IMR-90 (cell line): ENCODE results near the gene ERCC5. TPM values are rescaled to one million over a fixed set of nuclear protein-coding genes. Genes with fewer than 3 reads are reported as not detected.

Source experiments
- ATAC-seq: fragments of 200-7000 bp; cut with Tn5 transposase; 2 replicates; pipeline ENCODE4 v1.9.1; 2020; ENCODE audit warnings: low read depth, mild to moderate bottlenecking, moderate library complexity
- BruUV-seq: library from RNA; stranded (reverse); fragments of 400-500 nt; replicated peaks from 2 replicates; lab custom pipeline; 2021; lab: Mats Ljungman, UMichigan
- CTCF ChIA-PET: fragments of 300-600 bp; formaldehyde crosslinking; extraction: SDS; loops from one replicate; lab custom pipeline; 2021; ENCODE audit warnings: antibody characterized with exemption; lab: Yijun Ruan, JAX
- POLR2A ChIA-PET: fragments of 300-600 bp; sonication (Branson Sonifier 250); formaldehyde crosslinking; loops from one replicate; lab custom pipeline; 2022; ENCODE audit warnings: antibody characterized with exemption; ENCODE audit not compliant: unreplicated experiment; lab: Charles Lee
- DNase-seq: peaks from one replicate; pipeline ENCODE4 v3.0.0; 2013
- H2AFZ ChIP-seq: replicated peaks from 2 replicates; pipeline ENCODE3; 2013; ENCODE audit warnings: low read length, mild to moderate bottlenecking; ENCODE audit not compliant: poor library complexity
- H2AK5ac ChIP-seq: 2 replicates; pipeline ENCODE4 v1.6.1; 2013; ENCODE audit warnings: low read depth, low read length, inconsistent platforms
- H2AK9ac ChIP-seq: replicated peaks from 2 replicates; pipeline ENCODE3; 2013; ENCODE audit warnings: mild to moderate bottlenecking, low read depth, low read length, moderate library complexity; ENCODE audit not compliant: poor library complexity
- H2BK120ac ChIP-seq: 2 replicates; pipeline ENCODE4 v1.6.1; 2013; ENCODE audit warnings: low read depth, low read length, inconsistent platforms
- H2BK15ac ChIP-seq: 3 replicates; pipeline ENCODE4 v1.6.1; 2013; ENCODE audit warnings: low read depth, low read length, inconsistent platforms
- H2BK20ac ChIP-seq: 2 replicates; pipeline ENCODE4 v1.6.1; 2013; ENCODE audit warnings: low read depth, mild to moderate bottlenecking, inconsistent platforms, low read length, moderate library complexity
- H2BK5ac ChIP-seq: 2 replicates; pipeline ENCODE4 v1.6.1; 2013; ENCODE audit warnings: mild to moderate bottlenecking, low read depth, low read length, inconsistent platforms; ENCODE audit not compliant: poor library complexity, severe bottlenecking
- H3K14ac ChIP-seq: replicated peaks from 2 replicates; pipeline ENCODE4 v1.6.1; 2013; ENCODE audit warnings: low read depth, low read length, inconsistent platforms
- H3K18ac ChIP-seq: 2 replicates; pipeline ENCODE4 v1.6.1; 2013; ENCODE audit warnings: low read depth, low read length, control low read depth
- H3K23ac ChIP-seq: 2 replicates; pipeline ENCODE4 v1.6.1; 2013; ENCODE audit warnings: low read depth, low read length, inconsistent platforms
- H3K27ac ChIP-seq: 2 replicates; pipeline ENCODE4 v1.5.1; 2013; ENCODE audit warnings: mild to moderate bottlenecking, control low read depth, low read length; ENCODE audit not compliant: insufficient read depth
- H3K27me3 ChIP-seq: 2 replicates; pipeline ENCODE4 v1.6.1; 2013; ENCODE audit warnings: low read length; ENCODE audit not compliant: control insufficient read depth, insufficient read depth
- H3K36me3 ChIP-seq: 2 replicates; pipeline ENCODE4 v1.6.1; 2013; ENCODE audit warnings: low read length, mixed read lengths; ENCODE audit not compliant: control insufficient read depth, insufficient read depth
- H3K4ac ChIP-seq: 2 replicates; pipeline ENCODE4 v1.6.1; 2013; ENCODE audit warnings: low read depth, low read length, inconsistent platforms
- H3K4me1 ChIP-seq: 2 replicates; pipeline ENCODE4 v1.6.1; 2013; ENCODE audit warnings: low read length, mixed read lengths; ENCODE audit not compliant: control insufficient read depth, insufficient read depth
- H3K4me2 ChIP-seq: 2 replicates; pipeline ENCODE4 v1.6.1; 2013; ENCODE audit warnings: low read depth, mild to moderate bottlenecking, control low read depth, low read length, moderate library complexity
- H3K4me3 ChIP-seq: 2 replicates; pipeline ENCODE4 v1.5.1; 2013; ENCODE audit warnings: low read depth, mild to moderate bottlenecking, control low read depth, low read length, moderate library complexity; ENCODE audit not compliant: insufficient read depth
- H3K56ac ChIP-seq: 2 replicates; pipeline ENCODE4 v1.6.1; 2013; ENCODE audit warnings: low read length, inconsistent platforms; ENCODE audit not compliant: insufficient read depth; ENCODE audit errors: extremely low read depth
- H3K79me1 ChIP-seq, 2 experiments: 2 replicates each; pipeline ENCODE4 v1.6.1; 2013; ENCODE audit warnings: low read length in 2 of 2, inconsistent platforms in 1 of 2, low read depth in 1 of 2
- H3K9ac ChIP-seq: 2 replicates; pipeline ENCODE4 v1.6.1; 2013; ENCODE audit warnings: low read depth, low read length, control low read depth
- H3K9me1 ChIP-seq: 2 replicates; pipeline ENCODE4 v1.6.1; 2013; ENCODE audit warnings: low read length, inconsistent platforms; ENCODE audit not compliant: insufficient read depth
- H3K9me3 ChIP-seq: 2 replicates; pipeline ENCODE4 v1.6.1; 2013; ENCODE audit warnings: low read length; ENCODE audit not compliant: control insufficient read depth, insufficient read depth
- H4K20me1 ChIP-seq: 2 replicates; pipeline ENCODE4 v1.6.1; 2013; ENCODE audit warnings: low read length, inconsistent platforms; ENCODE audit not compliant: insufficient read depth
- H4K5ac ChIP-seq: 2 replicates; pipeline ENCODE4 v1.6.1; 2013; ENCODE audit warnings: mild to moderate bottlenecking, low read depth, low read length, control low read depth
- H4K8ac ChIP-seq, 2 experiments: 2 replicates each; pipeline ENCODE4 v1.6.1; 2013; ENCODE audit warnings: low read depth in 2 of 2, low read length in 2 of 2, control low read depth in 1 of 2, inconsistent platforms in 1 of 2
- H4K91ac ChIP-seq: 2 replicates; pipeline ENCODE4 v1.6.1; 2013; ENCODE audit warnings: low read depth, low read length, inconsistent platforms; ENCODE audit not compliant: insufficient read depth
- BHLHE40 ChIP-seq: fragments of 150-350 bp; IDR thresholded peaks from 2 replicates; pipeline ENCODE4 v1.6.1; 2016; ENCODE audit warnings: mild to moderate bottlenecking, low read depth, low read length
- CHD1 ChIP-seq: IDR thresholded peaks from 2 replicates; pipeline ENCODE4 v1.6.1; 2012; ENCODE audit warnings: low read depth, low read length, improper control_type of control experiment
- ELK1 ChIP-seq: fragments of 150-350 bp; IDR thresholded peaks from 2 replicates; pipeline ENCODE4 v1.6.1; 2016; ENCODE audit warnings: low read depth, mild to moderate bottlenecking, low read length, moderate library complexity, borderline replicate concordance
- MAFK ChIP-seq: IDR thresholded peaks from 2 replicates; pipeline ENCODE4 v1.6.1; 2012; ENCODE audit warnings: low read depth, low read length, improper control_type of control experiment
- MAZ ChIP-seq: IDR thresholded peaks from 2 replicates; pipeline ENCODE4 v1.6.1; 2012; ENCODE audit warnings: low read depth, mild to moderate bottlenecking, low read length, improper control_type of control experiment, moderate library complexity, borderline replicate concordance
- MXI1 ChIP-seq: IDR thresholded peaks from 2 replicates; pipeline ENCODE4 v1.6.1; 2012; ENCODE audit warnings: low read depth, mild to moderate bottlenecking, low read length, moderate library complexity, borderline replicate concordance
- NFE2L2 ChIP-seq: fragments of 150-350 bp; IDR thresholded peaks from 2 replicates; pipeline ENCODE4 v1.6.1; 2016; ENCODE audit warnings: low read depth, mild to moderate bottlenecking, low read length
- POLR2A ChIP-seq: IDR thresholded peaks from 2 replicates; pipeline ENCODE4 v1.6.1; 2012; ENCODE audit warnings: mild to moderate bottlenecking, low read depth, low read length
- RAD21 ChIP-seq: IDR thresholded peaks from 2 replicates; pipeline ENCODE4 v1.6.1; 2012; ENCODE audit warnings: low read length, improper control_type of control experiment
- RFX5 ChIP-seq: IDR thresholded peaks from 2 replicates; pipeline ENCODE4 v1.8.0; 2012; ENCODE audit warnings: low read depth, mild to moderate bottlenecking, low read length, moderate library complexity
- SMC3 ChIP-seq: fragments of 150-350 bp; IDR thresholded peaks from 2 replicates; pipeline ENCODE4 v1.6.1; 2016; ENCODE audit warnings: low read depth, mild to moderate bottlenecking, antibody characterized with exemption, low read length, moderate library complexity
- WGBS, 2 experiments: methylation state at CpG; one replicate each; pipeline versions ENCODE4 v1.1.5 to v1.1.7; 2013; ENCODE audit warnings: missing lambda C conversion rate in 2 of 2; ENCODE audit not compliant: insufficient read length in 1 of 2; ENCODE audit errors: extremely low coverage in 2 of 2; 5-methylcytosine and 5-hydroxymethylcytosine counted together
- dilution Hi-C: fragments of 300-500 bp; cut with HindIII; formaldehyde crosslinking; loops from one replicate; pipeline ENCODE4 v1.14.3; 2018; ENCODE audit warnings: low sequenced_read_pairs; ENCODE audit not compliant: unreplicated experiment
- in situ Hi-C: fragments of 300-500 bp; cut with MboI; formaldehyde crosslinking; loops from 3 replicates; pipeline ENCODE4 v1.14.3; 2019; ENCODE audit warnings: low sequenced_read_pairs, inconsistent platforms, mixed read lengths
- intact Hi-C: fragments of 100-400 bp; cut with micrococcal nuclease; formaldehyde crosslinking; loops from 2 replicates; pipeline ENCODE4 v1.10.0; 2022
- polyA plus RNA-seq, 3 experiments: library from polyadenylated mRNA; depleted of rRNA; stranded (reverse); fragments of >200 nt; gene quantifications; 2 replicates each; pipeline ENCODE4 v1.2.3, GENCODE V29; 2012; ENCODE audit warnings: low replicate concordance in 1 of 3
- total RNA-seq: library from RNA; depleted of rRNA; stranded (reverse); fragments of >200 nt; gene quantifications from 2 replicates; pipeline ENCODE4 v1.2.3, GENCODE V29; 2012

Gene ERCC5
- total and polyA plus RNA-seq, 2 of the 4 experiments (the other 2 are of a cell fraction) = 29.7 to 34.4 TPM

DNA sequence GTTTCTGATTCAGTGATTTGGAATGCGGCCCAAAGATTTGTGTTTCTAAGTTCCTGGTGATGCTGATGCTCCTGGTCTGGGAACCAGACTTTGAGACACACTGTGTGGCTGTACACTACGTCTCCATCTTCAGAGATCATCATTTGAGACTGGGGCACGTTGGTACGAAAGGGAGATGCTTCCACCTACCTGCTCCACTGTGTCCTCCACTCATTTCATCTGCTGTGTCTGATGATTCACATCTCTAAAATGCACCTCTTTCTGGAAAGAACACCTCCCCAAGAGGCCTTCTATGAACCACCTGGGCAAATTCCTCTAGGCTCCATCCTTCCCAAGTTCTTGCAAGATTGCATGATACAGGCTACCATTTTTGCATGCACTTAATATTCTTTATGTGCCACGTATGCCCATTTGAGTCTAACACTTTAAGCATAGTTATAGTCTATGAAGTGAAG lies 58.6 kb downstream of the ERCC5 start:
- no peaks in the 10 kb centered on the region for H3K4me1 ChIP-seq
- H3K9me3 ChIP-seq = no peaks in the 10 kb centered on the region
- H4K91ac ChIP-seq = no peak overlapping the region
- no peaks in the 10 kb centered on the region for H3K9me1 ChIP-seq
- DNase-seq = no peak
- H3K4ac ChIP-seq = no peak overlapping the region
- H2BK120ac ChIP-seq = no peak overlapping the region
- H4K20me1 ChIP-seq = no peaks in the 10 kb centered on the region
- no peak overlapping the region for H2BK15ac ChIP-seq
- no peak overlapping the region for H3K27ac ChIP-seq
- H3K4me3 ChIP-seq = no peak overlapping the region
- H4K5ac ChIP-seq = no peak overlapping the region
- no TSS peak for BruUV-seq
- no peak overlapping the region for H3K56ac ChIP-seq
- TF ChIP-seq CHD1 (no peak), SMC3 (no peak), MXI1 (no peak), RFX5 (no peak), BHLHE40 (no peak), NFE2L2 (no peak), MAFK (no peak), RAD21 (no peak), MAZ (no peak), POLR2A (no peak), ELK1 (no peak)
- intact Hi-C loops (no loop called here), in situ Hi-C loops (no loop called here), dilution Hi-C loops (no loop called here)
- no peak overlapping the region for H3K18ac ChIP-seq
- H4K8ac ChIP-seq = no peak overlapping the region
- H3K4me2 ChIP-seq = no peak overlapping the region
- H3K14ac ChIP-seq = no peak overlapping the region
- H3K9ac ChIP-seq = no peak overlapping the region
- no peaks in the 10 kb centered on the region for H3K36me3 ChIP-seq
- no peak overlapping the region for H2BK5ac ChIP-seq
- no peak overlapping the region for H2BK20ac ChIP-seq
- ChIA-PET POLR2A (no interaction called here), CTCF (interaction anchor here (0.6 kb wide), 1 partner anchor 85 kb away, joined by 5 read pairs; no protein-coding TSS in a partner anchor)
- H3K23ac ChIP-seq = no peak overlapping the region
- H2AK9ac ChIP-seq = no peak overlapping the region
- no peaks in the 10 kb centered on the region; the same call in 1 of the 2 replicates for H3K27me3 ChIP-seq
- ATAC-seq = no peak
- no peak overlapping the region for H2AFZ ChIP-seq
- 93% methylated on average over 2 of the region's 5 CpGs; no CpG with 5 or more reads in 1 of the 2 experiments for WGBS, 2 experiments
- no peaks in the 10 kb centered on the region for H3K79me1 ChIP-seq
- H2AK5ac ChIP-seq = no peak overlapping the region
